Uterus (tissue), 2 donors: ENCODE data around the gene PLSCR4.

Source experiments
- POLR2A ChIP-seq, 2 donors: fragments of 450-650 bp; IDR thresholded peaks; one replicate each; pipeline ENCODE4 v1.6.1; 2016; ENCODE audit warnings: antibody characterized with exemption in 2 of 2, mild to moderate bottlenecking in 1 of 2, moderate library complexity in 1 of 2
- TF ChIP-seq, protein P1 (sequence below), 4 experiments: fragments of 200-600 bp in 2 of 4; fragments of 450-650 bp in 2 of 4; sonication (generic) in 2 of 4; IDR thresholded peaks; one replicate each; pipeline ENCODE4 v1.5.1; 2016 to 2019; ENCODE audit warnings: antibody characterized with exemption in 4 of 4, mild to moderate bottlenecking in 2 of 4, moderate library complexity in 1 of 4

DNA sequence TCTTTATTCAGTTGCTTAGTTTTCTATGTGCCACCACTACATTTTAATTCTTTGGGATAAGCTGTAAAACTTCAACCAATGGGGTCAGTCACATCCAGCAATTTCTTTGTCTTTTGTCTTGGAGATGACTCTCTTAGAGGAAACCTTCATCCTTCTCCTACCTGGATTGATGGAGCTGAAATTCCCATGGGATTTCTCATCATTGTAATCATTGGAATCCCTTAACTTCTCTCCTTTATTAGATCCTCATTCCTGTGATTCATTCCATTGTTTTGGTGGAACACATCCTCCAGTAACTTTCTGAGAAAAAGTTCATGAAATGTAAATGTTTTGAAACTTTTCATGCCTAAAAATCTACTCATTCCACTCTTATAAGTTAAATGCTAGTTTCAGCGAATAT, 80.3 kb downstream of the PLSCR4 start:
- TF ChIP-seq, protein P1, sequence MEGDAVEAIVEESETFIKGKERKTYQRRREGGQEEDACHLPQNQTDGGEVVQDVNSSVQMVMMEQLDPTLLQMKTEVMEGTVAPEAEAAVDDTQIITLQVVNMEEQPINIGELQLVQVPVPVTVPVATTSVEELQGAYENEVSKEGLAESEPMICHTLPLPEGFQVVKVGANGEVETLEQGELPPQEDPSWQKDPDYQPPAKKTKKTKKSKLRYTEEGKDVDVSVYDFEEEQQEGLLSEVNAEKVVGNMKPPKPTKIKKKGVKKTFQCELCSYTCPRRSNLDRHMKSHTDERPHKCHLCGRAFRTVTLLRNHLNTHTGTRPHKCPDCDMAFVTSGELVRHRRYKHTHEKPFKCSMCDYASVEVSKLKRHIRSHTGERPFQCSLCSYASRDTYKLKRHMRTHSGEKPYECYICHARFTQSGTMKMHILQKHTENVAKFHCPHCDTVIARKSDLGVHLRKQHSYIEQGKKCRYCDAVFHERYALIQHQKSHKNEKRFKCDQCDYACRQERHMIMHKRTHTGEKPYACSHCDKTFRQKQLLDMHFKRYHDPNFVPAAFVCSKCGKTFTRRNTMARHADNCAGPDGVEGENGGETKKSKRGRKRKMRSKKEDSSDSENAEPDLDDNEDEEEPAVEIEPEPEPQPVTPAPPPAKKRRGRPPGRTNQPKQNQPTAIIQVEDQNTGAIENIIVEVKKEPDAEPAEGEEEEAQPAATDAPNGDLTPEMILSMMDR (IDR thresholded peaks at IDR 0.05), result no peak
- no peak for TF ChIP-seq POLR2A (IDR thresholded peaks at IDR 0.05)
